CD1c-positive myeloid dendritic cell (primary cell): ENCODE data around the gene ZNF862.

ENCODE experiments used
- DNase-seq: peaks from one replicate; pipeline ENCODE4 v3.0.0-alpha.2; 2016; ENCODE audit errors: extremely low spot score

The ZNF862 gene

DNA sequence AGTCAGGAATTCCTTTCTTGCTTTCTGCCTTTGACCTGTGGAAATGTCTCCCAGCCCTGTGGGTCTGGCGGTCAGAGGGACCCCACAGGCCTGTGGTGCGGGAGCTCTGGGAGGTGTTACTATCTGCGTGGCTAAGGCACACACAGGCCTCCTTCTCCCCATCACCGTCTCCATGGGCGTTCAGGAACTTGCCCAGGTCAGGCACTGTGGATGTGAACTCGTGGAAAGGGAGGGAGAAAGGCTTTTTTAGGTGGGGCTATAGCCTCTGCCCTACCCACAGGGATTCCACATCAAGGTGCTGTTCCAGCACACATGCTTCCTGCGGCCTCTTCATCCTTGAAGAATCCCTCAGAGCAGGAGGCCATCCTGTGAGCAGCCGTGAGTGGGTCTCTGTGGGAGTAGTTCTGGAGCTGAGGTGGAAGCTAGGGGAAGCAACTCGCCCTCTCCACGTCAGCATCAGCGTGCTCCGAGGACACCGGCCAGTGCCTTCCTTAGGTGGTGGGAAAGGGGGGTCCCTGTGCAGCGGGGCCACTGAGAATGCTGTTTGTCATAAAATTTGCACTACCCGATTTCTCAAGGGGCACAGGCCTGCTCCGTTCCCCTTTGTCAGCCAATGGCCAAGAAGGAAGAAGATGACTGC lies 28.1 kb downstream of the ZNF862 start:
- no peak for DNase-seq

DNA sequence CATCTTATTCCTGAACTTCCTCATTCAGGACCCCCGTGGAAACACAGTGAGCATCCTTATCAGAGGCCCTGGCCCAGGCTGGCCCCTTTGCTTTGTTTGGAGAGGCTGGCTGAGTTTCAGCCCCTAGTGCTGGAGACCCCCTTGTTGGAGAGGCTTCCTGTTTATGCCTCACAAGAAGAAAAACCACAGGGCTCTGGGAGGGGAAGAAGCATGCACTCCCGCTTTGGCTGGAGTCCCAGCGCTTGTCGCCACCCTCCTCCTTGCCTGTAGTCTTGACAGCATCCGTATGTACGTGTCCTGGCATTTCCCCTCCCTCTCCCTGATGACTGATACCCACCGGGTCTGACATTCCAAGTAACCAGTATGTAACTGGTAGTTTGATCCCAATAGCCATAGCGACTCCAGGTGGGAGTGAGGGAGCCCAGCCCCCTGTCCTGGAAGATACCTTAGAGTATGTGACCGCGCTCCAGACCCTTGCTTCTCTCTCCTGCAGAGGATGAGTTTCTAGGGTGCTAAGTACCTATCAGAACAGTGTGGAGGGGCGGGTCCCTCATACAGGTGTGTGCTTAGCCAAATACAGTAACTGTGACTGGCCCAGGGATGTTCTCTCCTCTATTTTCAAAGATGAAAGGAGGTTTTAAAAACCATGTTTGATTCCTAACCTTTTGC lies 28.7 kb downstream of the ZNF862 start:
- peak; percentile 17 for DNase-seq

DNA sequence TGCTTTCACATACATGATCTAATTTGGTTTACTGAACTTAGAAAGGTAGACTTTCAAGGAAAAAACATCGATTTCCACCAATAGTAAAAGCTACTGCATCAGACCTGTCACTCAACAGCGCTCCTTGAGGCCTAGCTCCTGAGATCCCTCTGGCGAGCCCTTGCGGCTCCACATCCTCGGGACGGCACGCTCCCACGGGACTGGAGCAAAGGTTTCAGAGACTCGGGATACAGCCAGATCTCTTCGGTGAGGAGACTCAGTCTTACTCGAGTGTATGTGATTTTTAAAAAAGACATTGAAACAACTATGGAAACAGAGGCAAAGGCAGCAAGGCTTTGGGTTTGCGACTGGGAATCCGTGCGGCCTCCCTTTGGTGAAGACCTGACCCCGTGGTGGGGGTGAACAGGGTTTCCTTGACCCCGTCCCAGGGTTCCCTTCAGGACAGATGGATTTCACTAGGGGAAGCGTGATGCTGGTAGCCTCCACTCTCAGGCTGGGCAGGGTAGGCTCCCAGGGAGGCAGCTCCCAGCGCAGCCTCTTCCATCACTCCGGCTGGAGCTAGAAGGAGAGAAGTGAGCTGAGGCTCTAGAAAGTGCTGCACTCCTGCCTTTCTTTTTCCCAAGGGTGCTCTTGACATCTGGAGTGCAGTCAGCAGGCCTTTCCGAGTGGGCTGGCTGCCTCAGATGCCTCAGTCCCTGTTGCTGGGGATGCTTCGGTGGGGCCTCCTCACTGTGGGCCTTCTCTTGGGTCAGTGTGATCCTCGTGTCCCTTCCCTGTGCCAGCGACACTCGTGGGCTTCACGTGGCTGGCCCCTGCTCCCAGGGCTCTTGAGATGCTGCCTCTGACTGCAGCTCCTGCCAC lies 29.8 kb downstream of the ZNF862 start:
- DNase-seq: no peak

DNA sequence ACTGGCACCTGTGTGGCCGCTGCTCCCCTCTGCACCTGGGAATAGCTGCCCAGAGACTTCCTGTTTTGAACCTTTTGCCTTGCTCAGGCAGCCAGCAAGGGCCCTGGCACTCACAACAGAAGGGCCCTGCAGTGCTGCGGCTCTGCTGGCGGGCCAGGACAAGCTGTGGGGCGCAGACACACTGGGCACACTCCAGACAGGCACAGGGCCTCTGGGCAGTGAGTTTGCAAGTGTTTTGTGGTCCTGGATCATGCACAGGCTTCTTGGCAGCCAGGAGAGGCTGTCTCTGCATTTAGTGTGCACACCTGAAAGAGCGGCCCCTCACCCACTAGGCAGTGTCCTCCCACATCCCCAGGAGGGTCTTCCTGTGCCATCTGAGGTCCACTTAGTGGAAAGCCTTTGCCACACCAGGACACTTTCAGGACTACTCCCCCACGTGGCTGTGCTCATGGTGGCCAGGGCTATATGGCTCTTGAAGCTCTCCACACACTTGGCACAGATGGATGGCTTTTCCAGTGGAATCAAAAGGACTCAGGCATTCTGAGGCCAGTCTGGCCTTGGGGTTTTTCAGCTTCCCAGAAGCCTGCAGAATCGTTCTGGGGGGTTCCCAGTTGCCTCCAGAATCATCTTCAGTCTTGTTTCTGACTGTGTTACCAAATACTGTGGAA lies 30.6 kb downstream of the ZNF862 start:
- no peak for DNase-seq

DNA sequence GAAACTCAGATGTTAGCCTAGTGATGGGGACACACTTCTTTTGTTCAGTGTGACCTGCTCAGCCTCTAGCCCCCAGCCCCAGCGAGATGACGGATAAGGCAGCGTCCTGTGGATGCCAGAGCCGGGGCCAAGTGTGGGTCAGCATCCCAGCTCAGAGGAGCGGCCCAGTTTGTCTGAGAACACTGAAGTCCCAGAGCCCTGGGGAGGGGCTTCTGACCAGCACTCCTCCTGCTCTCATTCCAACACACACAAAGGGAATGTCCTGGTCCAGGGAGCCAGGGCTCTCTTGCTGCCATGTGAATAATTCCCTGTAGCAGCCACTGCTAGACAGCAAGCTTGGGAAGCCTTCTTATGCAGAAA lies 31.1 kb downstream of the ZNF862 start:
- no peak for DNase-seq

DNA sequence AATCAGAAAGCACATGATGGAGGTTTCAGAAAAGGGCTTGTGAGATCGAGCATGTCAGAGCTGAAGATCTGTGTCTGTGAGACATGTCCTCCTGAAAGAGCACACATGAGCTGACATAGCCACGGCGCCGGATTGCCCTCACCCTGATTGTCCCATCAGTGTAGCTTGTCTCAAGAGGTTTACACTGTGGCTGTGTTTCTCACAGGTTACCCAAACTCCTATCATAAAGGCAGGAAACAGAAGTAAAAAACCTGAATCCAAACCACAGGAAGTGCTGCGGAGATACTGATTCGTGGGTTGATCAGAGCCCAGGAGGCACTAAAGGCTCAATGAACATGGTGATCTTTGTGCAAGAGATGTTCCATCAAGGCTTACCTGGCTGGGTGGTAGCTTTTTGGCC lies 31.7 kb downstream of the ZNF862 start:
- DNase-seq: peak; percentile 17

DNA sequence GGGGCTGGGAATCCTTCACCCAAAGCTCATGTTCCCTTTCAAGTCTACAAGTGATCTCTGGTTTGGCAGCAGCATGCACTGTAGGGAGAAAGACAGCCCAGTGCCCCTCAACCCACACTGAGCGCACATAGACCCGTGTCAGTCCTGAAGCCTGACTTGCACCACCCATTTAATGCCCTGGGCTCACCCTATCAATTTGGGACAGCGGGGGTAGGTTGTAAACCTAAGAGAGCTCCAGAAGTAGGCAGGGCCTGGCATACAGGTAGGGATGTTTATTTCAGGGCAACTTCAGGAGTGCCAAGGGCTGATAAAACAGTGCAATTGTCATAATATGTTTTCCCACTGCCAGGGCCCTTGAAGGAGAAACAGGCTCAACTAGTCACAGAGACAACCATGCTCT lies 32.1 kb downstream of the ZNF862 start:
- no peak for DNase-seq

DNA sequence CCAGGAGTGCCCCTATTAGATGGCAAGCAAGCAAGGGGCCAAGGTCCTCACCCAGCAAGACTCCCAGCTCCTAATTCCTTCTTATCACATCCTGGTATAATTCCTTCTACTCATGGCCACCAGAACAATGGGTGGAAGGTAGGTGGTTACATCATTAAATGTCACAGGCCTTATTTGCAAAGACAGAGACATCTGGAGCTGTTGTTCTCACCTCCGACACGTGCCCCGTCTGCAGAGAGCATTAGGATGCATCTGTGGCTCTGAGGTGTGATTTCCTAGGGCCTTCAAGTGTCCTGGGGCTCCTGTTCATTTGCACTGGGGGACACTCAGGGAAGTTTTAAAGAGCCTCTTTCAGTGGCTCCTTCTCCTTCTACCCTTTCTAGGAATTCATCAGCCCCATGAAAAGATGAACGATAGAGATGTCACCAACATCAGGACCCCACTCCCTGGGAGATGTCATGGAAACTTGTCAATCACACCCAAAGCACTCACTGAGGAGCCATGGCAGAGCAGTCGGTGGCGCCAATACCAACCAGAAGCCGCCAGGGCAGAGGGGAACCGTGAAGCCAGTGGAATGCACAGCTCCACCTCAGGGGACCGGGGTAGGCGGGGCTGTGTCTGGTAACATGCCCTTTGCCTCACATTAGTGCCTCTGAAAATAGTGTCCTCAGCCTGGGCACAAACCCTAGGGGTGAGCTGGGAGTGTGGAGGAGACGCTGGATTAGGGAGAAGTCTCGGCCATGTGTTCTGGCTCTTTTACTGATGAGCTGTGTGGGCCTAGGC lies 32.7 kb downstream of the ZNF862 start:
- no peak for DNase-seq

DNA sequence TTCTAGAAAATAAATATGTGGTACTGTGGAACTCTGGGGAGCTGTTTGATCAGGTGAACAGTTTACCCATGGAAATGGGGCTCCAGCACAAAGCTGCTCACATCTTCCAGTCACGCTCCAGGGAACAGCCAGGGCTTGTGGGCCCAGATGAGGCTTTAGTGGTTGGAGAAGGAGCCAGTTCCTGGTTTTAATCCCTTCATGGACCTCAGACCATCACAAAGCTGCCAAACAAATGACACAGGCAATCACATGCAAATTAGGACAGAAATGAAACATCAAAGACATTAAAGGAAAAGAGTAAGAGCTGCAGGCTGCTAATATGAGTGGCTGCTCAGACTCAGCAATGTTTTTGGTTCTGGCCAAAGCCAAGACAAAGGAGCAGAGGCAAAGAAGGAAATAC lies 33.4 kb downstream of the ZNF862 start:
- DNase-seq: no peak

DNA sequence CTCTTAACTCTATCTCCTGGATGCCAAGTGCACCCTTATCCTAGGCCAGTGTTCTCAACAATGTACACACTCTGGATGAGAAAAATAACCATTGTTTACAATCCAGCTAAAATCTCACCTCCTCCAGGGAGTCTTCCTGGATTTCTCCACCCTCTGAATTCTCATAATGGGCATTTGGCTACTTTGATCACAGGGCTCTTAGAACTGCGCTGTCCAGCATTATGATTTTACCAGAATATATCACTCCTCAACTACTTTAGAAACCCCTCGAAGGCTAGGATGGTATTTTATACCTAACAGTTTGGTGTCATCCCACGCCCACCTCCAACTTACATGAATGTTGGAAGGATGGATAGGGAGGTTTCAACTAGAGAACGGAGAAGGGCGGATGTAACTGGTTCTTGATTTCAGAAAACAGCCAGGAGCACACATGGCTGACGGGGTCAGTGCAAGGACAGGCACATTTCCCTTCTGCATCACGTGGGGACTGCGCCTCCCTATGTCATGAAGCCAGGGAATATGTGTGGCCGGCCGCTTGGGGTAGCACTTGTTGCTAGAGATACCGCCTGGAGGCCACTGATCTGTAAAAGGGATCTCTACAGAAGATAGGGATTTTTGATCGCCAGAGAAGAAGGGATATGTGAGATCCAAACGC lies 34.4 kb downstream of the ZNF862 start:
- peak; percentile 80 for DNase-seq

DNA sequence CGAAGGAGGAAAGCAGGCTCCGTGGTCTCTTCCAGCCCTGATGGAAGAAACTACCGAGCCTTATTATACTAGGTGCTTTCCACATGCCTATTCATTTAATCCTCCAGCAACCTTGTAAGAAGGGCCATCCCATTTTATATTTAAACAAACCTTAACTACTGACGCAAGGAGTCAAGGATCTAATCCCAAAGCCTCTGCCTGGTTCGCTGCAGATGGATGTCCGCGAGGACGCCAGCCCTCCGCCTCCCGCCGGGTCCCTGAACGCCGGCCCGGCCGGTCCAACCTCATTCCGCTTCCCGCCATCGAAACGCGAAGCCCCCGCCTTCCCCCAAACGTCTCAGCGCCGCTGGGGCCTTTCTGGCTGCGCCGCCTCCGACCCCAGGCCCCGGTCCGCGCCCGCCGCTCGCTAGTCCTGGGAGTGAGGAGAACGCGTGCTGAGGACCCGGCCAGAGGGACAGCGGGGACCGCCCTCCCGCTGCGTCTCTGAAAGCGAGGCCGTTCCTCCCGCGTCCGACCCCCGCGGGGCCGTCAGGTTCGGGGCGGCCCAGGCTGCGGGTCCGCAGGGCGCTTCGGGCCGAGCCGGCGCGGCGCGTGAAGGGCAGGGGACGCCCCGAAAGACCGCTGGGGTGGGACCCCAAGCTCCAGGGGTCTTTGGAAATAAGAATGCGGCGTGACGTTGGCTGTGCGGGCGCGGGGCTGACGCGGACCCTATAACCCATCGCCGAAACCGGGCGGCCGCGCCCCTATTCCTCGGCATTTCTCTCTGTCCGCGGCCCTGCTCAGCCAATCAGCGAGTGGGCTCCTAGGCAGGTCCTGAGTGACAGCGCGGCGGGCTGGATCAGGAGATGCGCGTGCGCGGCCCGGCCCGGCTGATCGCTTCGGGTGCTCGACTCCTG lies 35.1 kb downstream of the ZNF862 start, which contains the start of gene ATP6V0E2:
ATP6V0E2 (plus strand) TSS at position 896 of the 896 bp plus-strand sequence. CDS start 97 bp downstream, outside the sequence.
- DNase-seq: peak; percentile 94

DNA sequence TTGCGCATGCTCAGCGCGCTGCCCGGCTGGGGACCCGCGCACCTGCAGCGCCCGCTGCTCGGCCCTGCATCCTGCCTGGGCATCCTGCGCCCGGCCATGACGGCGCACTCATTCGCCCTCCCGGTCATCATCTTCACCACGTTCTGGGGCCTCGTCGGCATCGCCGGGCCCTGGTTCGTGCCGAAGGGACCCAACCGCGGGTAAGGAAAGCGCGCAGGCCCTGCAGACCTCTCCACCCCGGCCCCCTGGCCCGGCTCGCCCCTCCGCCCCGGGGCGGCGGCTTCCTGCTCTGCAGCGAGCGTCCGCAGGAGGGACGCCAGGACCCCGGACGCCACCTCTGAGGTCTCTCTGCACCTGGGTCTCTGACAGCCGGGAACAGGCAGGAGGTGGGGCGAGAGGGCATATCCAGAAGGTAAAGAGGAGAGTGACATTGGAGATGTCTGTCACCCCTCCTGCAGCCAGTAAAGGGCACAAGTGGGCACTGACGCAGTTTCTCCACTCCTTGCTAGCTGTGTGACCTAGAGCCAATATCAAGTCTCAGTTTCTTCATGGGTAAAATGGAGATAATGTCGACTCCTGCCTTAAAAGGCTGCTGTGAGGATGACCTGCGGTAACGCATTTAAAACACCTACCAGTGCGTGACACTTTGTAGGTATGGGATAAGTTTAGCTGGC lies 35.9 kb downstream of the ZNF862 start:
- no peak for DNase-seq

DNA sequence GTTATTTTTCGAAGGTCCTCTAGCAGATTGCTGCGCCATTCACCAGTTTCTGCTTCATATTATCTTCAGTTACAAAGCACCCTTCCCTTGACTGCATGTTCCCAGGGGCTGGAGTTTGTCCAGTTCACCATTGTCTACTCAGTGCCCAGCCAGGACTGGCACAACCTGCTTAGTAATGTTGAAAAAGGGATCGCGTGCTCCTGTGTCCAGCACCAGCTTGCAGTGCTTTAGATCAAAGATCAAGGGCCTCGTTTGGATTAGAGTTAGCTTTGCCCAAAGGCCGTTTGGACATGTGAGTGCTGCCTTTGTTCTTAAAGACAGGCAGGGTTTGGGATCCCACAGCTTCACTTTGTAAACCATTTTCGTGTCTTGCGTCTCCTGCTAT lies 36.5 kb downstream of the ZNF862 start:
- DNase-seq: no peak

DNA sequence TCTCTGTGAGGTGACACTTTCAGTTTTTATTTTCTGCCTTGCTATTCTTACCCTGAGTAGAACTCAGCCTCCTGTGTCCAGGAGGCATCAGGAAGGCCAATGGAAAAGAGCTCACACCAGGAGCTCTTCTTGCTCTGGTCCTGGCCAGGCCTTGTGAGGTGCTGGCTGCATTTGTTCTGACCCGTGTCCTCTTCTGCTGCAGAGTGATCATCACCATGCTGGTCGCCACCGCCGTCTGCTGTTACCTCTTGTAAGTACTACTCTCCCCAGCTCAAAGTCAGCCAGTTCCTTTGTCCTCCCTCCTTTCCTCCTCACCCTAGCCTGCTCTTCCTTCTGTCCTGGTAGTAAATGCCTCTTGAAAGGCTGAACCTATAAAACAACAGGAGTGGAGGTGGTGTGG lies 37.2 kb downstream of the ZNF862 start:
- DNase-seq: no peak

DNA sequence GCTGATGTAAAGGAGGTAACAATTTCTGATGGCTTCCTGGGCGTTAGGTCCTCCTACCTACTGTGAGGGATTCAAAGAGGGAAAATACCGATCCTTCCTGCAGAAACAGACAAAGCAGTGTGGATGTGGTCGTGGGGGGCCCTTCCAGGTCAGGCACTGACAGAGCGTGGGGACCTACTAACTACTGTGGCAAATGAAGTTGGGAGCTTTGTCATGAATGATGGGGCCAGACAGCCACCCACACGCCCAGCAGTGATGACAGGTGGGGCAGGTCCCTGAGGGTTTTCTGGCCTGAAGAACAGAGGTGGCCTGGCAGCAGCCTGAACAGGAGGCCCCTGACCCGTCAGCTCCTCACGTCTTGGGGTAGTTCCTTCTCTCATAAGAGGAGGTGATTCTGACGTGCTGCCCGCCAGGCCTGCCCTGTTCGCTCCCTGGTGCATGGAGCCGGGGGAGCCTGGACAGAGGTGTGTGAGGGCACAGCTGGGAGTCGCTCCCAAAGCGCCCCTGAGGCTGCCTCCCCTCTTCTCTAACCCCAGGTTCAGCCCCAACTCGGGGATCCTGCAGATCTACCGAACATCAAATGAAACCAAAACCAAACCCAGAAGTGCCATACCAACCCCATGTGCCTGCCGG lies 39.8 kb downstream of the ZNF862 start:
- no peak for DNase-seq

DNA sequence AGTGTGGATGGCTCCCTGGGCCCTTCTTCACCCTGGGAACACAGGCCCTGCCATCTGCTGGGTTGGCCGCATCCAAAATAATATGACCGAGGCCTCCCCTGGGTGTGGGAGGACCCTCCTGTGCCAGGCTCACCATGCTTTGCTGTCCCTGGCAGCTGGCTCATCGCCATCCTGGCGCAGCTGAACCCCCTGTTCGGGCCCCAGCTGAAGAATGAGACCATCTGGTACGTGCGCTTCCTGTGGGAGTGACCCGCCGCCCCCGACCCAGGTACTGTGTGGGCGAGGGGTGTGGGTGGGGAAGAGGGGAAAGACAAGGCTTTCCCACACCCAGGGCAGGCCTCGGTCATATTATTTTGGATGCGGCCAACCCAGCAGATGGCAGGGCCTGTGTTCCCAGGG lies 40.3 kb downstream of the ZNF862 start:
- no peak for DNase-seq

DNA sequence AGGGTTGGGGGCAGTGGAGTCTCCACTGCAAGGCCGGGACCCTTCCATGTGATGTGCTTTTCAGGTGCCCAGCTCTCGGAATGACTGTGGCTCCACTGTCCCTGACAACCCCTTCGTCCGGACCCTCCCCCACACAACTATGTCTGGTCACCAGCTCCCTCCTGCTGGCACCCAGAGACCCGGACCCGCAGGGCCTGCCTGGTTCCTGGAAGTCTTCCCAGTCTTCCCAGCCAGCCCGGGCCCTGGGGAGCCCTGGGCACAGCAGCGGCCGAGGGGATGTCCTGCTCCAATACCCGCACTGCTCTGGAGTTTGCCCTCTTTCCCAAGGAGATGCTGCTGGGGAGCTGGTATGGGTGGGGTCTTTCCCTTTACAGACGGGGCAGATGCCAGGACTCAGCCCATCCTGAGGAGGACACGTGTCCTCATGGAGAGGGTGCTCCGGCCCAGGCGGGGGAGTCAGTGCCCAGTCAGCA lies 41.1 kb downstream of the ZNF862 start:
- DNase-seq: no peak

DNA sequence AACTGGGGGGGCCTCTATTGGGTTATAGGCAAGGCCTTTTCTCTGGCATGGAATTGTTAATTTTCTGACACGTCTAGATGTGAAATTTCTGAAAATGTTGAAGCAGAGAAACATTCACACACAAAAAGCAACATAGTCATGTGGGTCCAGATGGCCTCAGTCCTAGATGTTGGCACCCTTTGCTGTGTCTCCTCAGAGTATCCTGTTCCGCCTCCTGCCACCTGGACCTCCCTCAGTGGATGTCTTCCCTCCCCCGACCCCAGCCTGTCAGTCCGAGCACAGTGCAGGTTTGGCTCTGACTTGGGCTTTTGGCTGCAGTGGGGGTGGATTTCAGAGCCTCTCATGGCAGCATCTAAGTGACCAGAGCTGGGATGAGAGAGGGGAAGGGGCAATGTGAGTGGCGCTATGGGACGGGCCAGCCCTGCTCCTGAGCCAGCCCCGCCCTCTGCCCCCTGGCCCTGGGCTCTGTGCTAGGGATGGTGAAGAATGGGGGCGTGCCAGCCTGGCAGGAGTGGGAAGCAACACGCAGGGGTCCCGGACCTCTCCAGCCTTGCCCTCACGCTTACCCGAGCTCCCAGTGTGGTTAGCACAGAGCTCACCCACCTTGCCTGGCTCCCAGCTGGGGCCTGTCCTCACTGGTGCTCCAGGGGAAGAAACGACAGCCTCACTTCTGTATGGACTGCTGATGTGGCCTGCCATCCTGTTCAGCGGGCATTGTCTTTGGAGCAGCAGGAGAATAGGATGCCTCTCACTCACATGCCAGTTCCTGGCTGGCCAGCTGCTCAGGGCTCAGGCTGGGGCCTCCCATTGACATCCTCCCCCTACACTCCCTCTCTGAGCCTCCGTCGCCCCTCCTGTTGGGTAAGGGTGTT lies 41.8 kb downstream of the ZNF862 start:
- no peak for DNase-seq
